Measurements from ENCODE around the gene TGFBR2.

The TGFBR2 gene

DNA sequence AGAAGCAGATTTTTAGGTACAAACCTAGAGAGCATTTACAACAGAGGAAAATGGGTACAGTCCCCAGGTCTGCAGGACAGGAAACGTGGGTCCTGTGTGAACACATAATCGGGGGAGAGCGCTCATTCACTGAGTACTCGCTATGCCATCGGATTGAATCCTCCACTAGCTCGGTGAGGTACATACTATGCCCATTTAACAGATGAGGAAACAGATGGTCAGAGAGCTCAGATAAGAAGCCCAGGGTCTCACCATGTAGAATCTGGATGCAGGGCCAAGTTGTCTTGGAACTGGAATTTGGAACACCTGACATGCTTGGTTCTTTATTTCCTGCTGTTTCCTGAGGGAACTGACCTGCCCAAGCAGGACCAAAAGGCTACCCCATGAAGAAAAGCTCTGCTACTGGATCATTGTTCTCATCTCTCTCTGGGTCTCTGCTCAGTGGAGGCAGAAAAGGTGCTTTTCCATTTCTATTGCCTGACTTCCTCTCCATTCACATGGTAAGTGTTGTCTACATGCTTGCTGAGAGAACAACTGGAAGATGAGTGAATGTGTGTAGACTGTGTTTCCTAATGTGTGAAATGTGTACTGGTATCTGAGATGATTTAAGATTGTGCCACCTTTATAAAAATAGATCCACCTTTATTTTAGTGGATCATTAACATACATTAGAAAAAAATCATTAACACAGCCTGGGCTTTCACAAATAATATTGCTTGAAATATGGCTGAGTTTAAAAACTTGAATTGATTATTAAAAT is 89.1 kb downstream of the TGFBR2 start:
- H3K9me3 ChIP-seq (ENCODE audit: control insufficient read depth in 2 of 2, low read length in 2 of 2) = no peaks in the 10 kb centered on the region
- no peak overlapping the region for H3K4me3 ChIP-seq (ENCODE audit: low read length in 2 of 2)
- peaks cover 7 to 11% of the 10 kb centered on the region in 2 donors for H3K36me3 ChIP-seq (ENCODE audit: control insufficient read depth in 2 of 2, insufficient read depth in 2 of 2, low read length in 2 of 2)
- peaks cover 18% of the 10 kb centered on the region for H3K4me1 ChIP-seq (ENCODE audit: control insufficient read depth, insufficient read depth, low read length)
- no peak overlapping the region for H3K27ac ChIP-seq (ENCODE audit: low read length)
- no peaks in the 10 kb centered on the region for H3K27me3 ChIP-seq (ENCODE audit: control insufficient read depth in 1 of 2, insufficient read depth in 2 of 2, low read length in 2 of 2)
- no peak overlapping the region for H3K9ac ChIP-seq (ENCODE audit: low read length in 2 of 2)

DNA sequence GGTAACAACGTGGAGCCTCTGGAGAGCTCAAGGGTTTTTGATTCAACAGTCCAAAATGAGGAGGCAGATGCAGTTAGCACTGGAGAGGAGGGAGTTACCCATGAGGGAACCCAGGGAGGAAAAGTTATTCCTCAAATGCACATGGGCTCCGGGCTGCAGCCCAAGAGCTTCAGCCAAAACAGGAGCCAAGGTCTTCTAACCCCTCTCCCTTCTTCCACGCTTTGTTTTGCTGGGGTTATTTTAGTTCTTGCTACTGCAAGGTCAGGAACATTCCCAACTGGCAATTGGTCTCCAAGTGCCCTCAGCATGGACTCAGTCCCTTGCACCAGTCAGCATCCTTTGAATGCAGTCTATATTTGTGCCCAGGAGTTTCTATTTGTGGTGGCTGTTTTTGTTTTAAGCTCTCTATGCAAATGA is 90.0 kb downstream of the TGFBR2 start:
- H3K9ac ChIP-seq (ENCODE audit: low read length in 2 of 2) = no peak overlapping the region
- no peak overlapping the region for H3K4me3 ChIP-seq (ENCODE audit: low read length in 2 of 2)
- H3K27me3 ChIP-seq (ENCODE audit: control insufficient read depth in 1 of 2, insufficient read depth in 2 of 2, low read length in 2 of 2) = no peaks in the 10 kb centered on the region
- H3K4me1 ChIP-seq (ENCODE audit: control insufficient read depth, insufficient read depth, low read length) = peaks cover 12% of the 10 kb centered on the region
- peak overlapping the region; percentile 3 for H3K27ac ChIP-seq (ENCODE audit: low read length)
- H3K36me3 ChIP-seq (ENCODE audit: control insufficient read depth in 2 of 2, insufficient read depth in 2 of 2, low read length in 2 of 2) = peaks cover 4 to 11% of the 10 kb centered on the region in 2 donors
- no peaks in the 10 kb centered on the region for H3K9me3 ChIP-seq (ENCODE audit: control insufficient read depth in 2 of 2, low read length in 2 of 2)

DNA sequence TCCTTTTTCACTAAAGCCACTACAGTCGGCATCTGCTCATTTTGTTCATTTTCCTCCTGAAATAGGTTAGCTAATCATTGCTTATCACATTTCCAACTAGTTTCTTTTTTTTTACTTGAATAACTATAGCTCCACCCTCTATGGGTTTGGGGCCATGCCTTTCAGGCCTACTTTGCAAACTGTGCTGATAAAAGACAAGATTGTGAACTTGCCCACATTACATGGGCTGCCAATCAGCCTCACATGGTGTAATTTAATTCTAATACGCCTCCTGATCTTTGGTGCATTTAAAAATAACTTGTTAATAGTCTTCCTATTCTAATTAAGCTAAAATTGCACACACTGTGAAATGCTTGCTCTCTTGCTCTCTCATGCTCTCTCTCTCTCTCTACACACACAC is 90.5 kb downstream of the TGFBR2 start:
- Histone ChIP-seq H3K9ac (ENCODE audit: low read length in 2 of 2) (no peak overlapping the region), H3K9me3 (ENCODE audit: control insufficient read depth in 2 of 2, low read length in 2 of 2) (no peaks in the 10 kb centered on the region), H3K36me3 (ENCODE audit: control insufficient read depth in 2 of 2, insufficient read depth in 2 of 2, low read length in 2 of 2) (peaks cover 4 to 11% of the 10 kb centered on the region in 2 donors), H3K4me3 (ENCODE audit: low read length in 2 of 2) (no peak overlapping the region), H3K27ac (ENCODE audit: low read length) (peak overlapping the region; percentile 3), H3K4me1 (ENCODE audit: control insufficient read depth, insufficient read depth, low read length) (peaks cover 10% of the 10 kb centered on the region), H3K27me3 (ENCODE audit: control insufficient read depth in 1 of 2, insufficient read depth in 2 of 2, low read length in 2 of 2) (no peaks in the 10 kb centered on the region)

DNA sequence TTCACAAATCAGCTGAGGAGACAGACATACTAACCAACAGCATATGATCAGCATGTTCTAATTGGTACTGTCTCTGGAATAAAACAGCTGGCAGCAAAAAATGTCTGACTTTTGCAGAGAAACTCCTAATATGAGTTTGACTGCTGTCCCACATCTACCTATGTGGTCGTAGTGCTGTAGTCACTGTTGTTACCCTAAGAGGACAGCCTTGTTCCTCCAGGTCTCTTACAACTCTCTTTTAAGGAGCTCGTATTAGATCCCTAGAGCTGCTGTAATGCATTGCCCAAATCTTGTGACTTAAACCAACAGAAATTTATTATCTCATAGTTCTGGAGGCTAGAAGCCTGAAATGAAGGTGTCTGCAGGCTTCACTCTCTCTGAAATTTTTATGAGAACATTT is 92.1 kb downstream of the TGFBR2 start:
- Histone ChIP-seq H3K4me1 (ENCODE audit: control insufficient read depth, insufficient read depth, low read length) (peaks cover 10% of the 10 kb centered on the region), H3K9ac (ENCODE audit: low read length in 2 of 2) (no peak overlapping the region), H3K27ac (ENCODE audit: low read length) (no peak overlapping the region), H3K27me3 (ENCODE audit: control insufficient read depth in 1 of 2, insufficient read depth in 2 of 2, low read length in 2 of 2) (no peaks in the 10 kb centered on the region), H3K36me3 (ENCODE audit: control insufficient read depth in 2 of 2, insufficient read depth in 2 of 2, low read length in 2 of 2) (peaks cover 4 to 5% of the 10 kb centered on the region in 2 donors), H3K9me3 (ENCODE audit: control insufficient read depth in 2 of 2, low read length in 2 of 2) (no peaks in the 10 kb centered on the region), H3K4me3 (ENCODE audit: low read length in 2 of 2) (no peak overlapping the region)

DNA sequence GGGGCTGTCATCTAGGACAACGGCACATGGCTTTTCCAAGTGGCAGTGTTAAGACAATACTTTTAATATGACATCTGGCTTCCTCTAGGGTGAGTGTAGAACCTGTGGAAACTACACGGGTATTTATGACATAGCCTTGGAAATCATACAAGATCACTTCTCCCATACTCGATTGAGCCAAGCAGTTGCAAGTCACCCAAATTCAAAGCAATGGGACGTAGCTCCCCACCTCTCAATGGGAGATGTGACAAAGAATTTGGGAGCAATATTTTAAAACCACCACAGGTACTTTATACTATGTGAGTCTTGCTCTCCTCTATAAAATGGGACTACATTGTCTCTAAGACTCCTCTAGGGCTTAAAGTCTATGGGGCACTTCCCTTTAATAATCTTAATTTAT is 93.5 kb downstream of the TGFBR2 start:
- H3K36me3 ChIP-seq (ENCODE audit: control insufficient read depth in 2 of 2, insufficient read depth in 2 of 2, low read length in 2 of 2) = peaks cover 0 to under 1% of the 10 kb centered on the region in 2 donors
- peaks cover 10% of the 10 kb centered on the region for H3K4me1 ChIP-seq (ENCODE audit: control insufficient read depth, insufficient read depth, low read length)
- no peak overlapping the region for H3K4me3 ChIP-seq (ENCODE audit: low read length in 2 of 2)
- H3K9ac ChIP-seq (ENCODE audit: low read length in 2 of 2) = no peak overlapping the region
- no peaks in the 10 kb centered on the region for H3K27me3 ChIP-seq (ENCODE audit: control insufficient read depth in 1 of 2, insufficient read depth in 2 of 2, low read length in 2 of 2)
- no peak overlapping the region for H3K27ac ChIP-seq (ENCODE audit: low read length)
- no peaks in the 10 kb centered on the region for H3K9me3 ChIP-seq (ENCODE audit: control insufficient read depth in 2 of 2, low read length in 2 of 2)

GRCh38 chr3:30700702-30701321 is 94.4 kb downstream of the TGFBR2 start:
- Histone ChIP-seq H3K27me3 (ENCODE audit: control insufficient read depth in 1 of 2, insufficient read depth in 2 of 2, low read length in 2 of 2) (no peaks in the 10 kb centered on the region), H3K9ac (ENCODE audit: low read length in 2 of 2) (no peak overlapping the region), H3K4me1 (ENCODE audit: control insufficient read depth, insufficient read depth, low read length) (peaks cover 10% of the 10 kb centered on the region), H3K4me3 (ENCODE audit: low read length in 2 of 2) (no peak overlapping the region), H3K36me3 (ENCODE audit: control insufficient read depth in 2 of 2, insufficient read depth in 2 of 2, low read length in 2 of 2) (no peaks in the 10 kb centered on the region), H3K9me3 (ENCODE audit: control insufficient read depth in 2 of 2, low read length in 2 of 2) (no peaks in the 10 kb centered on the region), H3K27ac (ENCODE audit: low read length) (no peak overlapping the region)

DNA sequence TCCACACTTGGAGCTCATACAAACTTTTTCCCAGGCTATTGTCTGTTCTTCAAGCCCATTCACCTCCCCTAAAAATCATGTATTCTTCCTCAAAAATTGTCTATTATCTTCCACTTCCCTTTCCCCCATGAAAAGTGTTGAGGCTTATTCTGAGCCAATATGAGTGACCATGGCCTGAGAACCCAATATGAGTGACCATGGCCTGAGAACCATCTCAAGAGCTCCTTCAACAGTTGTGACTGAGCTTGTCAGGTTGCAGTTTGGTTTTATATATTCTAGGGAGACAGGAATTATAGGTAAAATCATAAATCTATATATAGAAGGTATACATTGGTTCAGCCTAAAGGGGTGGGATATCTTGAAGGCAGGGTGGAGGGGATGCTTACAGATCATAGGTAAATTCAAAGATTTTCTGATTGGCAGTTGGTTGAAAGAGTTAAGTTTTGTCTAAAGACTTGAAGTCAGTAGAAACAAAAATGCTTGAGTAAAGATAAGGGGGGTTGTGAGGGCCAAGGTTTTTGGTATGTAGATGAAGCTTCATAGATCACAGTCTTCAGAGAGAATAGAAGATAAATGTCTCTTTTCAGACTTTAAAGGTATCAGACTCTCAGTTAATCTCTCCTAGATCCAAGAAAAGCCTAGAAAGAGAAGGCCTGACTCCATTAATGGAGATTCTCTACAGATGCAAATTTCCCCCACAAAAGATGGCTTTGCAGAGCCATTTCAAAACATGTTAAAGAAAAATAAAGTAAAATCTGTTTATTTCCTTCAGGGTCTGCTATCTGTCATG is 95.8 kb downstream of the TGFBR2 start:
- H3K4me3 ChIP-seq (ENCODE audit: low read length in 2 of 2) = no peak overlapping the region
- no peak overlapping the region for H3K9ac ChIP-seq (ENCODE audit: low read length in 2 of 2)
- H3K27ac ChIP-seq (ENCODE audit: low read length) = no peak overlapping the region
- no peaks in the 10 kb centered on the region for H3K36me3 ChIP-seq (ENCODE audit: control insufficient read depth in 2 of 2, insufficient read depth in 2 of 2, low read length in 2 of 2)
- no peaks in the 10 kb centered on the region for H3K27me3 ChIP-seq (ENCODE audit: control insufficient read depth in 1 of 2, insufficient read depth in 2 of 2, low read length in 2 of 2)
- H3K4me1 ChIP-seq (ENCODE audit: control insufficient read depth, insufficient read depth, low read length) = no peaks in the 10 kb centered on the region
- H3K9me3 ChIP-seq (ENCODE audit: control insufficient read depth in 2 of 2, low read length in 2 of 2) = no peaks in the 10 kb centered on the region

GRCh38 chr3:30702828-30703397 is 96.5 kb downstream of the TGFBR2 start:
- Histone ChIP-seq H3K9me3 (ENCODE audit: control insufficient read depth in 2 of 2, low read length in 2 of 2) (no peaks in the 10 kb centered on the region), H3K9ac (ENCODE audit: low read length in 2 of 2) (no peak overlapping the region), H3K4me1 (ENCODE audit: control insufficient read depth, insufficient read depth, low read length) (no peaks in the 10 kb centered on the region), H3K36me3 (ENCODE audit: control insufficient read depth in 2 of 2, insufficient read depth in 2 of 2, low read length in 2 of 2) (no peaks in the 10 kb centered on the region), H3K27ac (ENCODE audit: low read length) (no peak overlapping the region), H3K4me3 (ENCODE audit: low read length in 2 of 2) (no peak overlapping the region), H3K27me3 (ENCODE audit: control insufficient read depth in 1 of 2, insufficient read depth in 2 of 2, low read length in 2 of 2) (no peaks in the 10 kb centered on the region)

DNA sequence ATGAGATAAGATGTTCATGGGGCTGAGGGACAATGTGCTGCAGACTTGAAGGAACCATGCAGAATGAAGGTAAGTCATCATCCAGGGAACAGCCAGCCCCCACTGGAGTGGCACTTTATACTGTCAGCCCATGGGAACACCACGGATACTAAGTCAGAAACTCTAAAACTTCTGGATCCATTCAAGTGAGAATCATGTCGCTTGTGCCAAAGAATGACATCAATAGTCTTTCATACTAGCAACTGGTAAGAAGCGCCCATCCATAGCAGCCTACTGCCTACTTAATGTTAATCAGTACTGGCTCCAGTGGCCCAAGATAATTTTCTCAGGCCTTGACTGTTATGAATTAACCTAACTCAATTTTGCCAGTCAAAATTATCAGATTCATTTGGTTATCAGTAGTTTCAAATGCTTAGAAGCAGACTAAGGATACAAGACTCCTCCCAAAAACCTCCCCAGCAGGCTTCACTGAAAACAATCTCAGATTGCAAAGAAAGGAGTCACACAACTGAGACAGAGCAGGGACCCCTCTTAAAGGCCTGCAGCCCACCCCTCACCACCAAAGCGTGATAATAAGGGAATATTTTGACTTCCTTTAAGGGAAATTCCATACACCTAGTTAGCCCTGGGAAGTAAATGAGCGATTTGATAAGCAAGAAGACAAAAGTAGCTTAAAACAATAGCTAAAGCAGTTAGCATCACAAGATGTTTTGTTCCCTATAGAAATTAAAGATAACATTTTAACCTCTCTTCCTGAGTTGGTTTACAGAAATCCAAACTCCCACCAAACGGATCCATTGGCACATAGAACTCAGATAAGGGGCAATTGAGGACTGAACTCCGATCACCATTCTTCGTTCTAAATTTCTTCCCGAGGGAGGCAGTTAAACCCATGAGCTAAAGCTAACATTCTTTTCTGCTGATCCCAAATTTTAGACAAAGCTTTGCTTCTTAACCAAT is 98.8 kb downstream of the TGFBR2 start:
- Histone ChIP-seq H3K36me3 (ENCODE audit: control insufficient read depth in 2 of 2, insufficient read depth in 2 of 2, low read length in 2 of 2) (no peaks in the 10 kb centered on the region), H3K9ac (ENCODE audit: low read length in 2 of 2) (no peak overlapping the region), H3K27ac (ENCODE audit: low read length) (no peak overlapping the region), H3K4me3 (ENCODE audit: low read length in 2 of 2) (no peak overlapping the region), H3K9me3 (ENCODE audit: control insufficient read depth in 2 of 2, low read length in 2 of 2) (no peaks in the 10 kb centered on the region), H3K4me1 (ENCODE audit: control insufficient read depth, insufficient read depth, low read length) (no peaks in the 10 kb centered on the region), H3K27me3 (ENCODE audit: control insufficient read depth in 1 of 2, insufficient read depth in 2 of 2, low read length in 2 of 2) (no peaks in the 10 kb centered on the region)

- Histone ChIP-seq H3K27me3 (ENCODE audit: control insufficient read depth in 1 of 2, insufficient read depth in 2 of 2, low read length in 2 of 2) (no peaks in the 10 kb centered on the region), H3K9me3 (ENCODE audit: control insufficient read depth in 2 of 2, low read length in 2 of 2) (no peaks in the 10 kb centered on the region), H3K9ac (ENCODE audit: low read length in 2 of 2) (no peak overlapping the region), H3K36me3 (ENCODE audit: control insufficient read depth in 2 of 2, insufficient read depth in 2 of 2, low read length in 2 of 2) (no peaks in the 10 kb centered on the region), H3K4me1 (ENCODE audit: control insufficient read depth, insufficient read depth, low read length) (no peaks in the 10 kb centered on the region), H3K27ac (ENCODE audit: low read length) (no peak overlapping the region), H3K4me3 (ENCODE audit: low read length in 2 of 2) (no peak overlapping the region)
Measured at GRCh38 chr3:30707825-30708224, 101.4 kb downstream of the TGFBR2 start.

All from stomach smooth muscle (tissue), 2 donors.